ENCODE measurements around the gene SH3BGR.

DNA sequence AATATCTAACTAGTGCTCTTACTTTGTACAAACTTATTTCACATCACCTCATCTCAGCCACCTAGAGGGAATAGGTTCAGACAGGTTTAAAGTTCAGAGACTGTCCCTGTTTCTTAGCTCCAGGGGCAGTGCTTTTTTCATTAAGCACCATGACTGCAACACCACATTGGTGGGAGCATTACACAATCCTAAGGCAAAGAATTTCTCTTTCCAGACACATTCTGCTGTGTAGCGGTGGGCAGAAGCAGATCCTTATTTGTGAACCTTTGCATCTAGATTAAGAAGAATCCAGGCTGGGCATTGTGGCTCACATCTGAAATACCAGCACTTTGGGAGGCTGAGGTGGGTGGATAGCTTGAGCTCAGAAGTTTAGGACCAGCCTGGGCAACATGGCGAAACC lies 22.3 kb upstream of the SH3BGR start:
- TF ChIP-seq, protein P1, sequence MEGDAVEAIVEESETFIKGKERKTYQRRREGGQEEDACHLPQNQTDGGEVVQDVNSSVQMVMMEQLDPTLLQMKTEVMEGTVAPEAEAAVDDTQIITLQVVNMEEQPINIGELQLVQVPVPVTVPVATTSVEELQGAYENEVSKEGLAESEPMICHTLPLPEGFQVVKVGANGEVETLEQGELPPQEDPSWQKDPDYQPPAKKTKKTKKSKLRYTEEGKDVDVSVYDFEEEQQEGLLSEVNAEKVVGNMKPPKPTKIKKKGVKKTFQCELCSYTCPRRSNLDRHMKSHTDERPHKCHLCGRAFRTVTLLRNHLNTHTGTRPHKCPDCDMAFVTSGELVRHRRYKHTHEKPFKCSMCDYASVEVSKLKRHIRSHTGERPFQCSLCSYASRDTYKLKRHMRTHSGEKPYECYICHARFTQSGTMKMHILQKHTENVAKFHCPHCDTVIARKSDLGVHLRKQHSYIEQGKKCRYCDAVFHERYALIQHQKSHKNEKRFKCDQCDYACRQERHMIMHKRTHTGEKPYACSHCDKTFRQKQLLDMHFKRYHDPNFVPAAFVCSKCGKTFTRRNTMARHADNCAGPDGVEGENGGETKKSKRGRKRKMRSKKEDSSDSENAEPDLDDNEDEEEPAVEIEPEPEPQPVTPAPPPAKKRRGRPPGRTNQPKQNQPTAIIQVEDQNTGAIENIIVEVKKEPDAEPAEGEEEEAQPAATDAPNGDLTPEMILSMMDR (conservative IDR thresholded peaks at IDR 0.05; ENCODE audit: low read depth, low read length): no peak
- TF ChIP-seq EZH2 (IDR thresholded peaks at IDR 0.05; ENCODE audit: borderline replicate concordance, low read depth, low read length, poor library complexity, severe bottlenecking): no peak
